CD4-positive, alpha-beta T cell treated with Interleukin-2 at 100 ng/mL for 4 hours (primary cell): ENCODE measurements around the gene COX8C.

ENCODE experiments used
- DNase-seq: peaks from one replicate; pipeline ENCODE4 v3.0.0-alpha.2; 2020; ENCODE audit warnings: low spot score

The COX8C gene

GRCh38 chr14:93346926-93347721 lies at the start of gene COX8C:
Gene COX8C (plus strand): TSS chr14:93347182. CDS start chr14:93347269, 87 bp downstream.
- no peak for DNase-seq

- no peak for DNase-seq
Measured at GRCh38 chr14:93299416-93299815, 47.6 kb upstream of the COX8C start.

GRCh38 chr14:93299866-93300265 lies 47.1 kb upstream of the COX8C start:
- DNase-seq: no peak

- no peak for DNase-seq
Measured at GRCh38 chr14:93301821-93302447, 45.0 kb upstream of the COX8C start.

GRCh38 chr14:93302688-93303581 lies 44.0 kb upstream of the COX8C start:
- DNase-seq: no peak

GRCh38 chr14:93303659-93304058 lies 43.3 kb upstream of the COX8C start:
- no peak for DNase-seq

- no peak for DNase-seq
Measured at GRCh38 chr14:93304771-93305170, 42.2 kb upstream of the COX8C start.

GRCh38 chr14:93305725-93306418 lies 41.1 kb upstream of the COX8C start:
- DNase-seq: no peak

- DNase-seq: no peak
Measured at GRCh38 chr14:93306812-93307211, 40.2 kb upstream of the COX8C start.

- no peak for DNase-seq
Measured at GRCh38 chr14:93308686-93309345, 38.2 kb upstream of the COX8C start.

- DNase-seq: no peak
Measured at GRCh38 chr14:93309427-93309966, 37.5 kb upstream of the COX8C start.

GRCh38 chr14:93311082-93311481 lies 35.9 kb upstream of the COX8C start:
- no peak for DNase-seq

- no peak for DNase-seq
Measured at GRCh38 chr14:93315575-93315974, 31.4 kb upstream of the COX8C start.

GRCh38 chr14:93316716-93317115 lies 30.3 kb upstream of the COX8C start:
- DNase-seq: no peak

GRCh38 chr14:93317210-93317874 lies 29.6 kb upstream of the COX8C start:
- no peak for DNase-seq

GRCh38 chr14:93317875-93318807 lies 28.8 kb upstream of the COX8C start:
- DNase-seq: no peak

- DNase-seq: no peak
Measured at GRCh38 chr14:93318927-93319326, 28.1 kb upstream of the COX8C start.

GRCh38 chr14:93319494-93319893 lies 27.5 kb upstream of the COX8C start:
- no peak for DNase-seq

GRCh38 chr14:93319958-93320357 lies 27.0 kb upstream of the COX8C start:
- DNase-seq: no peak
